IPS-18c (cell line): Measurements from ENCODE around the gene MAGIX.

ENCODE experiments used
- H3K4me3 ChIP-seq: 2 replicates; pipeline ENCODE4 v1.7.0; 2013; ENCODE audit warnings: low read depth, mild to moderate bottlenecking, low read length, moderate library complexity; ENCODE audit not compliant: insufficient read depth
- H3K9me3 ChIP-seq: one replicate; pipeline ENCODE4 v1.6.1; 2013; ENCODE audit warnings: mild to moderate bottlenecking, low read length, moderate library complexity; ENCODE audit not compliant: control insufficient read depth, insufficient read depth

Gene MAGIX

DNA sequence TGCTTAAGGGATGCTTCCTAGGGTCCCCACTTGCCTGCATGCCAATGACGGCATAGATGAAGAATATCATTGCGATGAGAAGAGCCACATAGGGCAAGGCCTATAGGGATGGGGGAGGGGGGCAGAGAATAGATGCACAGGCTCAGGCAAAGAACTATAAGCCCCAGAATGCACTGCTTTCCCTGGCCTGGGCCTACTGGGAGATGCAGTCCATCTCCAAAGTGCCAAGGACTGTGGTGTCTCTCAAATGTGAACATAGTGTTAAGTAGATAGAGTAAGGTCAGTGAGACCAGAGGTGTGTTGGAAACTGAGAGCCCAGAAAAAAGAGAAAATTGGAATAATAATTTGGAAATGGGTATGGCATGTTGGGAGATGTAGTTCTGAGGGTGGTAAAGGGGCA is 49.7 kb downstream of the MAGIX start:
- peaks cover 12% of the 10 kb centered on the region for H3K9me3 ChIP-seq
- H3K4me3 ChIP-seq = no peak overlapping the region

DNA sequence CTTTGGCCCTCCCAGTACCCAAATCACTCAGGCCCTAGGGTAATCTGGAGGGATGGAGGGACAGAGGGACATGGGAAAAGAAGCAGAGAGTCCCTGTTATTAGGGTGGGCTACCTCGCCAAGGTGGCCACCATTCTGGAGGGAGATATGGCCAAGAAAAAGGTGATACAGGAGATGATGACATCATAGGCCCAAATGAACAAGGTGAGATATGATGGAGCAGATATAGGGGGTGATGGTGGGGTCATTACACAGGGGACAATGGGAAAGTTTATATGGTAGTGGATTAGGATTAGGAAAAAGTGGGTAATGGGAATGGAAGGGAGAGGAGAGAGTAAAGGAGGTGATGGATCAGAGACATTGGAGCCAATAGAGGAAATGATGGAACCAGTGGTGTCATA is 50.3 kb downstream of the MAGIX start:
- no peak overlapping the region for H3K4me3 ChIP-seq
- H3K9me3 ChIP-seq = peaks cover 12% of the 10 kb centered on the region

DNA sequence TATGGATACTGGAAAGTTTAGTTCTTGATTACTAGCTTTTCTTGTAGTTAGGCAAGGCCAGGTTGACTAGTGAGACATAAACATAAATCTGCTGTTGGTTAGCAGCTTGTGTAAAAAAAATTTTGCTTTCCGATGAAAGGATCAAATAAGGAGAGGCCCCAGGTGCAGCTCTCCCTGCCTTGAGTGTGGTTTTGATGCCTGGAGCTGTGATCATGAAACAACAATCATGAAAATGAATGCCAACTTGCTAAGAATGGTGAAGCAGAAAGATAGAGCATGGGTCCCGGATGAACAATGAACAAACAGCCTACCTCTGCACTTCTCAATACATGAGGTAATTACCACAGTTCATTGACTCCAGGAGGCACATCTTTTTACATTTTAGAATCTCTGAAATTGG is 51.9 kb downstream of the MAGIX start:
- Histone ChIP-seq H3K4me3 (no peak overlapping the region), H3K9me3 (peaks cover 15% of the 10 kb centered on the region)

DNA sequence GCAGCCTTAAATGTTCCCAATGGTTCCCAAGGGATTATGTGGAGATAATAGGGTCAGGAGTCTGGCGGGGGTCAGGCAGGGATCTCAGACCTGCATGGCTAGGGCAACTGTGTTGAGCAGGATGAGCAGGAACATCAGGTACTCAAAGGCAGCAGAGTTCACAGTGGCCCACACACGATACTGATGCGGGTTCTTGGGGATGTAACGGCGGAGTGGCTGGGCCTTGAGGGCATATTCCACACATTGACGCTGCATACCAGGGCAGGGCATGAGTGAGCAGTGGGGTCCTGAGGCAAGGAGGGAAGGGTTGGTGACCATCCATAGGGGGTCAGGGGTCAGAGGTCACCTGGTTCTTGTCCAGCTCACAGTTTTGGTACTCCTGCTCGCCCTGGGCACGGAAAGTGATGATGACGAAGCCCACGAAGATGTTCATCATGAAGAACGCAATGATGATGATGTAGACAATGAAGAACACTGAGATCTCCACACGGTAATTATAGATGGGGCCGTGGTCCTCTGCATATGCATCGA is 52.5 kb downstream of the MAGIX start:
- H3K4me3 ChIP-seq = no peak overlapping the region
- H3K9me3 ChIP-seq = peaks cover 15% of the 10 kb centered on the region
